HG02870 (cell line): Measurements from ENCODE around the gene CAMP.

Experiments used
- ATAC-seq: cut with Tn5 transposase; IDR thresholded peaks from one replicate; pipeline ENCODE4 v1.9.1; 2021; ENCODE audit warnings: mild to moderate bottlenecking, moderate library complexity; ENCODE audit not compliant: unreplicated experiment

CAMP gene

DNA sequence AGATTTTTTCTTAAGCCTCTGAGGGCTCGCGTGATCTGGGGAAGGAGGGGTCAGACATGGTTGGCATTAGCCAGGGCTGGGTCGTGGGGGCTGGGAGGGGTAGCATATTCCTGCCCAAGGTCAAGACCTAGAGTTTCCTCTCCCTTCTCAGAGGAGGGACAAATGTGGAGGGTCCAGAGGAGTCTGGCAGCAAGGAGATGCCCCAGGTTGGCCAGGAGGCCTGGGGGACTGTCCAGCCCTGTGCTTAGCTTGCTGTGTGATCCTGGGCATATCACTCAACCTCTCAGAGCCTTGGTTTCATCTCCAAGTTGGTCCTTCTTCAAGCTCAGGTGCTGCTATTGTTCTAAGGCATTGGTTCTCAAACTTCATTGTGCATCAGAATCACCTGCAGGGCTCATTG is 9.1 kb upstream of the CAMP start:
- ATAC-seq = no peak

DNA sequence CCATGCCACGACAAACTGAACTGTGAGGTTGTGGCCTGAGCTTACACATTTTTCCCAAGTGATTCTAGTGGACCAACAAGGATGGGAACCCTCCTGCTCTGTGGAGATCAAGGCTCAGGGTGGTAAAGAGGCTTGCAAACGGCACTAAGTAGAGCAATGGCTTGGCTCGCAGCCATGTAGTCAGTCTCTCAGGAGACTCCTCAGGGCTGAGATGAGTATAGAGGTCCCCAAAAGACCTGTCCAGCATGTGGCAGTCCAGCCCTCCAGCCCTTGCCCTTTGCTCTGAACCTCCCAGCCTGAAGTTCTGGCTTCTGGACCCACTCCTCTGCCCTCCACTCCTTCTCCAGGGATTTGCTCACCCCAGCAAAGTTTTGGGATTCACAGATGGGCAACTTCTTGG is 8.3 kb upstream of the CAMP start:
- ATAC-seq = no peak

DNA sequence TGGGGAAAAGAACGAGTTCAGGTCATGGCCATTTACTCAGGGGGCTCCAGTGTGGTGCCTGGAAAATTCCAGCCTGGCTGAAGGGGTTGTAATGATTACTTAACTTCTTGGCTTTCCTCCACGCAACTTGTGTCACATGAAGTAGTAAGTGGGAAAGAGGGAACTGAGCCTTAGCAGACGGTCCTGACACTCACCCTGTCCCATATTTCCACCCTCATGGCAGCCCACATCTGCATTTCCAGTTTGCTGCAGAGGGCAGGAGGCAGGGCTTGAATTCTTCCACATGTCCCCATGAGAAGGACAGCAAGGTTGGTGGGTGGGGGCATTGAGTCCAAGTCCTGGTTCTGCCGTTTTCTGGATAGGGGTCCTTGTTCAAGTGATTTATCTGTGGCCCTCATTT is 7.8 kb upstream of the CAMP start:
- ATAC-seq = no peak

DNA sequence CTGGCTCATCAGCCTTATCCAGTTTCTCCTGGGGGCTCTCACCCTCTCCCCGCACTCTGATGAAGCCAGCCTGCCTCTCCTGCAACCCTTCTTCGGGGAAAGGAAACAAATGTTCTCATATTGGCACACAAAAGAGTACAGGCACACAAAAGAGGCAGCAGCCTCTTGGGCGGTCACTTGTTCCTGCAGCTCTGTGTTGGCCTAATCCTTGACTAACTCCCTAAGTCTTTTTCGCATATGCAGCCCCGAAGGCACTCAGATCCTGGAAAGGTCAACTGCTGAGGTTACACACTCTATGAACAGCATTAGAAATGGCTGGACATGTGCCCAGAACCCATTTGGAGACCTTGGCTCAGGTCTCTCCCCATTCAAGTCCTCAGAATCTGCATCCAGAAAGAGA is 7.4 kb upstream of the CAMP start:
- no peak for ATAC-seq

DNA sequence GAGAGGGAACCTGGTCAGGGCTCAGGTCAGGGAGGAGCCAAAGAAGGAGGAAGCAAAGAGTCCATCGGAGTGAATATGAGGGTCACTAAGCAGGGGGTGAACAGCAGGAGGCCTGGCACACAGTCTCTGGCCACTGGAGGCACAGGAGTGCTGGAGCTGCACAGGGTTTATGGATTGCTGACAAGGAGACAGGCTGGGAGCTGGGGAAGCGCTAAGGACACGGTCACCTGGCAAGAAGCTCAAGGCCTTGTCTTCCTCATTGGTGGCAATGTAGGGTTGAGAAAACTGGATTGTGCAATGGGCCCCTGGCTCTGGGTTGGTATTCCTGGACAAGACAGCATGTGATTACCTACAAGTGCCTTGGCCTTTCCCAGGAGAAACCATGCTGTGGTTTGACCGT is 5.8 kb upstream of the CAMP start:
- ATAC-seq = no peak

DNA sequence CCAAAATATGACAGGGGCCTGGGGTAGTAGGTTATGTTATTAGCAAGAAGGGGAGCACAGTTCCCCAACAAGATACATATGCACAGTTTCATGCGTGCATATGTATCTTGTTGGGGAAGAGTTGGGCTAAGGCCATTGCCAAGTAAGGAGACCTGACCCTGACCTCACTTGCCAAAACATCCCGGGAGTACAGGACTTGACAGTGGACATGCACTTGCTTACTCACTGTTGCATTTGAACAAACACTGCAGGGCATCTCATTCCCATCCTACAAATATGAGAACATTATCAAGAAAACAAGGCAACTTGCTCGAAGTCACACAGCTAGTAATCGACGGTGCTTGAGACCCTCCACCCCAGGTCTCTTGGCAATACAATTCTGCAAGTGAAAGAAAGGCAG is 4.8 kb upstream of the CAMP start:
- ATAC-seq = no peak

DNA sequence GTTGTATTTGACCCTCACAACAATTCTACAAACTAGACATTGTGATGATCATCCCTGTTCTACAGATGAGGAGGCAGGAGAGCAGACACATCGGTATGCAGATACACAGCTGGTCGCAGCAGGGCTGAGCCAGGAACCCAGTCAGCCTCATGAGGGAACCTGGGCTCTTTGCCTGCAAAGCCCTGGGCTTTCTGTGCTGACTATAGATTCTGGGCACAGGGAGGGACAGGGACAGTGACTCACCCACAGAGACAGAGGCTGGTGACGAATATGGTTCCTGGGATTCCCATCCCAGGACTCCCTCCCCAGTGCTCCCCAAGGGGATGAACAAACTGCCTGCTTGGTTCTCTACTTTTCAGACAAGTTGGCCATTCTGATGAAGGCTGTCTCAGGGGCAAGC is 3.8 kb upstream of the CAMP start:
- ATAC-seq = no peak

DNA sequence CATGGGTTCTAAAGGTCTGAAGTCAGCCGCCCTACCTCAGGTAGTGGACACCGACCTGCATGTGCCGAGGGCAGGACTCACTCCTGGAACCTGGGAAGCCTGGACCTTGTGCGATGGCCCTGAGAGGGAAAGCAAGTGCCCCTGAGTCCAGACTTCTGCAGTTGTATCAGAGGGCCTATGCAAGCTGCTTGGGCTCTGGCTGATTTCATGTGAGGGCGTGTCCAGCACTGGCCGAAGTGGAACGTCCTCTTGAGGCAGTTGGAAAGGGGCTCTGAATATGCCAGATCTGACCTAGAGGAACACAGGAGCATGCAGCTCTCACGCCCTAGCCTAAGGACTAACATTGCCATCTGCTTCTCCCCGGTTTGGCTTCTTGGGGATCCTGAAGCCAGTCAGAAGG is 2.5 kb upstream of the CAMP start:
- ATAC-seq = no peak

DNA sequence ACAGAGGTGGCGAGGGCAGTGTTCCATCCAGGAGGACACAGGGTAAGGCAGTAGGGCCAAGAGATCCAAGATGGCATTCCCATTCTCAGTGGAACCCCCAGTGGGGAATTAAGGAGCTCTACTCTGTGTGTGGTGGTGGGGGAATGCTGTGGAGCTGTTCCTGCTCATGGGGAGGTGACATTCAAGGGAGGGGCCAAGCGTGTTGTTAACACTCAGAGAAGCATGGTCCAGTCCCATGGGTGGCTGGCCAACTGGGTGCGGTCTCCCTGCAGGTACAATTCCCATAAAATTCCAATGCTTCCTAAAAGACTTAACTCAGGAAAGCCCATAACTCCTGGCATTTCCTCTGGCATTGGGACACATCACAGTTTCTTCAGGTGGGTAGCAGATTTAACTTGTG is 2.3 kb downstream of the CAMP start:
- ATAC-seq = no peak

DNA sequence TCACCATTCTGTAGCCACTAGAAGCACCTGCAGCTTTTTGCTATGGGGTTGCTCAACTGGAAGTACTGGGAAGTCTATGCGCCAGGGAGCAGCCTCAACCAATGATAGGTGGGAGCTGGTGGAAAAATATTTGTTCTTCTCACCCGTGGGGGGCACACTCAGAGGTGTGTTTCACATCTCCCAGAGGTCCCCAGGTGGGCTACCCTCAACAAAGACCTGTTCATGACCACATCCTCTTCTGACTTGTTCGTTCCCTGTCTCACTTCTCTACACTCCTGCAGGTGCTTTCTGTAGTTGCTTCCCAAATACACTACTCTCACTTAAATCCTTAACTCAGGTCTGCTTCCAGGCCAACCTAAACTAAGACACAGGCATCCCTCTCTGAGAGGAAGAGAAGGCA is 3.6 kb downstream of the CAMP start:
- ATAC-seq = no peak

DNA sequence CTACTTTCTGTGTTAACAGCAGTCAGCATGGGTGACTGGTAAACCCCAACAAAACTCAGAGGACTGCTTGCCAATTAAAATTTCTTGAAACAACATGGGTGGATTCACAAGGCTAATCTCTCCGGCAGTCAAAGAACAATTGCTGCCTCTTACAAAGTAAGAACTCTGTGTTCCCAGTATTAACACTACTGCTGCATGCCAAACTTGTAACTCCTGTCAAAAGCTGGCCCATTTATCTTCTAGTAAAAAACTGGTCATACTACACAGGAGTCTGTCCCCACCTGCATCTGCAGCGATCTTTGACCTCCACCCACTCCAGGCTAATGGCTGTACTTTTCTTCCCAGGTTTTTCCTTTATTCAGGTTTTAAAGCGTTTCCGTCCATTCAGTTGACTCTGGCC is 8.9 kb downstream of the CAMP start:
- ATAC-seq = no peak

DNA sequence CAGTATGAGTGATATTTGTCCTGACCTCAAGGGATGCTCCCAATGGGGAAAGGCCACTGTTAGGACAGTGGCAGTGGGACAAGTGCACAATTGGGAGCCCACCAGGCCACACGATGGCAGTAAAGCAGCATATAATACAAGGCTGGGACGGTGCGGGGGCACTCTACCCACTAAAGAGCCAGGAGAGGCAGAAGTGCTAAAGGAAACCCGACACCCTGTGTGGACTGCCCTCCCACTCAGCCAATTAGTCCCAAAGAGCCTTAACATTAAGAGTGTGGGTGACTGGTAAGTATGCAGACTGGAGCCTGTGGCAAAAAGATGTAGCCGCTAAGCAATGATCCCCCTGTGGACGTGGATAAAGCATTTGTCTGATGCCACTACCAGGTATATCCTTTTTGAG is 9.4 kb downstream of the CAMP start:
- peak; percentile 59 for ATAC-seq

DNA sequence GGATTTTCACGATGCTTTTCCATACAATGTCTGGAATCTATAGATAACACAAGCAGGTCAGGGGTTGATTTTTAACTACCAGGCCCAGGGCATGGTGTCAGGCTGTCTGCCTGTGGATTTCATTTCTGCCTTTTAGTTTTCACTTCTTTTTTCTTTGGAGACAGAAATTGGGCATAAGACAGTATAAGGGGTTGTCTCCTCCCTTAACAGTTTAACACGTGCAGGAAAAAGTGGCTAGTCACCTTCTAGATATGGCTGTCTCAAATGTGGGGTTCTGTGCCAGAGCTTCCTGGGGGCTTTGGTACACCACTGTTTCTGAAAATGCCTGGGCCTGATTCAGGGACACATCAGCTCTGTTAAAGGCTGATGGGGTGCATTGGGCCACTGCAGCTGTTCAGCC is 10.2 kb downstream of the CAMP start:
- no peak for ATAC-seq

DNA sequence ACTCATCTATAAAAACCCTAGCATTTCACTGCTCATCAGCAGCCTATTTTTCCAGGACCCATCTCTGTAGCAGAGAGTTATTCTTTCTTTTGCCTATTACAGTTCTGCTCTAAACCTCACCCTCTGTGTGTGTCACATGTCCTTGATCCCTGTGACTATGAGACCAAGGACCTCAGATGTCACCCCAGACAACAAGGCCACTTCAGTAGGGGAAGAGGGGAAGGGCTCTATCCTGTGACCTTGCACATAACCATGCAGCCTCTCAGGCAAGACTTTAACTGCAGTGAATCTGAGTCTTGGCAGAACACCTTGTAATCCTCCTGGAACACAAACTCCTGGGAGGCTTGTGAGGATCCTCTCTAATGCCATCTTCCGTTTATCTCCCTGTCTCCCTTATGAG is 13.2 kb downstream of the CAMP start:
- no peak for ATAC-seq

DNA sequence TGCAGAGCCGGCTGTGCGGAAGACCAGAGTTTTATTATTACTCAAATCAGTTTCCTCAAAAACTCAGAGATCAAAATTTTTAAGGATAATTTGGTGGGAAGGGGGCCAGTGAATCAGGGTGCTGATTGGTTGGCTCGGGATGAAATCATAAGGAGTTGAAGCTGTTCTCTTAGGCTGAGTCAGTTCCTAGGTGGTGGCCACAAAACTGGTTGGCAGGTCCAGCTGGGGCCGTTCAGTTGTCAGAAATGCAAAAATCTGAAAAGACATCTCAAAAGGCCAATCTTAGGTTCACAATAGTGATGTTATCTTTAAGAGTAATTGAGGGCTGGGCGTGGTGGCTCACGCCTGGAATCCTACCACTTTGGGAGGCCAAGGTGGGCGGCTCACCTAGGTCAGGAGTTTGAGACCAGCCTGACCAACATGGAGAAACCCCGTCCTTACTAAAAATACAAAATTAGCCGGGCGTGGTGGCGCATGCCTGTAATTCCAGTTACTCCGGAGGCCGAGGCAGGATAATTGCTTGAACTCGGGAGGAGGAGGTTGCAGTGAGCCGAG is 15.3 kb downstream of the CAMP start:
- no peak for ATAC-seq

DNA sequence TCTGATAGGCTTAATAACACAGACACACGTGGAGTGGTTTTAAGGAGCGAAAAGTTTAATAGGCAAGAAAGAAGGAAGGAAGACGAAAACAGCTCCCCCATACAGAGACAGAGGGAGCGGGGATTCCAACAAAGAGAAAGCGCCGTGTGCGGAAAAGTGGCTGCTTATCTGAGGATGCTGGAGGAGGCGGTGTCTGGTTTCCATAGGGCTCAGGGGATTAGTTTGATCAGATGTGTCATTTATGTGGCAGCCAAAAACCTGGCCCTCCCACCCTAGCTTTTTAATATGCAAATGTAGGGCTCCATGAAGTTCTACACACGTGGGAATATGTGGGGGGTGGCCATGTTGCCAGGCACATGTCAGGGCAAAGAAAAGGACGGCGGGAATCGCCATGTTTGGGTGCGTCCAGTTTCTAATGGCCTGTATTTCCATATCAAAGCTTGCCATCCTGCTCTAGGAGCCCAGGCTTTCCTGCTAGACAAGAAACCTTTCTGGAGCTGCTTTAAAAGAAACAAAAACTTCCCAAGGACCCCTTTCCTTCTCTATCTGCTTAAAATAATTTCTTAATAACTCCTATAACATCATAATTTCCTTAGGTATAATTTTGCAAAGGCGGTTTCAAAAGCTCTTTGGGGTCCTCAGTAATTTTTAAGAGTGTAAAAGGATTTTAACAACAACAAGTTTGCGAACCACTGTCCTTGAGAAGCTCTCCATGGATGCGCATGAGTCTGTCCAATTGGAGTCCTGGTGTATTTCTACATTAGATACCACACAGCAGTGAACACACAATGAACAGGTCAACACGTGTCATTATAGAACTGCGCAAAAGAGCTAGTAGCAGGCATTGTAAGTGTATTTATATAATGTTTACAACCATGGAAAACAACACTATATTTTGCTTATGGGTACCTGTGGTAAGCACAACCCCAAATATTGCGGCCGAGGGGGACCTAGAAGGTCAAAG is 17.0 kb downstream of the CAMP start:
- ATAC-seq = no peak

DNA sequence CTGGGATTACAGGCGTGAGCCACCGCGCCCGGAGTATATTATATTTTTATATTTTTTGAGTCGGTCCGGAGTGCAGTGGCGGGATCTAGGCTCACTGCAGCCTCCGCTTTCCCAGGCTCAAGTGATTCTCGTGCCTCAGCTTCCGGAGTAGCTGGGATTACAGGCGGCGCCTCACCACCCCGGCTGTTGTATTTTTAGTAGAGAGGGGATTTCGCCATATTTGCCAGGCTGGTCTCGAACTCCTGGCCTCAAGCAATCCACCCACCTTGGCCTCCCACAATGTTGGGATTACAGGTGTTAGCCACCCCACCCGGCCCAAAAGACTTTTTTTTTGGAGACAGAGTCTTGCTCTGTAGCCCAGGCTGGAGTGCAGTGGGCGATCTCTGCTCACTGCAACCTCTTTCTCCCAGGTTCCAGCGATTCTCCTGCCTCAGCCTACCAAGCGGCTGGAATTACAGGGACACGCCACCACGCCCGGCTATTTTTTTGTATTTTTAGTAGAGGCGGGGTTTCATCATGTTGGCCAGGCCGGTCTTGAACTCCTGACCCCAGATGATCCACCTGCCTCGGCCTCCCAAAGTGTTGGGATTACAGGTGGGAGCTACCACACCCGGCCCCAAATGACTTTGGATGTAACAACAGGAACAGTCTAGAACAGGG is 18.6 kb downstream of the CAMP start:
- no peak for ATAC-seq

DNA sequence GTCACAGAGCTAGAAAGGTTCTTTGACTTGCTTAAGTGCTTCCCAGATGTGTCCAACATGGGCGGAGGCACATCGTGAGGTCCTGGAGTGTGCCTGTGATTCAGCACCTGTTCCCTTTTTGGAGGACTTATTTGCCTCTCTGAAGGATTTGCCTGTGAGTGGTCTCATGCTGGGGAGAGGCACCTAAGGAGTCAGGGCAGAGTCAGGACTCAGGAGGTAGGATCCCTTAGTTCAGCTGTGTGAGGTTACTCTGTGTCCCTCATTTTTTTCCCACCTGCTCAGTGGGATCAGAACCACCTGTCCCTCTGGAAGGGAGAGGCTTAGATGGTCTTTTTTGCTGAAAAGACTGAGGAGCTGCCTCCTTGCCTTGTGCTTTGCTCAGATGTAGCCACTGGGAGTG is 20.6 kb downstream of the CAMP start:
- ATAC-seq = no peak

DNA sequence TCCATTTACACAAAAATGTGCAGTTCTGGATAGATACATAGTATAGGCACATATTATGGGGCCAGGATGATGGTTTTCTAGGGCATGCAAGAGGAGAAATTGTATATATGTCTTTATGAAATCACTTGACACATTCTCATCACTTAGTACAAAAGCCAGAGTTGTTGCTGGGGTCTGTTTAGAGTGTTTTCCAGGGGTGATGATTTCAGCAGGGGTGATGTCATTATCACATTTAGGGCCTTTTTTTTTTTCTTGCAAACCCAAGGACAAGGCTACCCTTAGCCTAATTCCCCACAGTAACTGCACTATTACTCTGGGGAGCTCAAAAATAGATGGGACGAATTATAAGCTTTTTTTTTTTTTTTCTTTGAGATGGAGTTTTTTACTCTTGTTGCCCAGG is 21.2 kb downstream of the CAMP start:
- no peak for ATAC-seq

DNA sequence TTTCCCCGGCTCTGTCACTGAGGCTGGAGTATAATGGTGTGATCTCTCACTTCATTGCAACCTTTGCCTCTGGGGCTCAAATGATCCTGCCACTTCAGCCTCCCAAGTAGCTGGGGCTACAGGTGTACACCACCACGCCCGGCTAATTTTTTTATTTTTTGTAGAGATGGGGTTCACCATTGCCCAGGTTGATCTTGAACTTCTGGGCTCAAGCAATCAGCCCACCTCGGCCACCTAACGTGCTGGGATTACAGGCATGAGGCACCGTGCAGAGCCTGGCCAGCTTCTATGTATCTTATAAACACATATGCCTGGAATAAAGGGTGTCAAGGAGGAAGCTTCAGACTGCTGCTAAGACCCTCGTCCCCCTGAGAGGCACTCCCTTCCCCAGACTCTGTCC is 21.8 kb downstream of the CAMP start:
- ATAC-seq = no peak

DNA sequence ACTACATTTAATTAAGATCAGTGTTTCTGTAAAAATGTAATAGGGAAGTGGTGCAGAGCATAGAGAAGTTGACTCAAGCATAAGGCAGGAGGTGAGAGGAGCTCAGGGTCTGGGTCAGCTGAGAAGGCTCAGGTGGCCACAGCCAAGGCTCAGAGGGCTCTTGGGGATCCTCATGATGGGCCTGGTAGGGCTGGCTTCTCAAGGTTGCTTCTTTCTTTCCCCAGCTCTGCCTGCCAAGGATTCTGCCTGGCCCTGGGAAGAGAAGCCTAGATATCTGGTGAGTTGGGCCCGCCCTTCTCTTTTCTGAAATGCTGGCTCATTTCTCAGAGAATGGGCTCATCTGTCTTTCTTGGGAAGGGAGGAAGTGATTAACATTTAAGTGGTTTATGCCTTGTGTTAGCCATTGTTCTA is 24.1 kb downstream of the CAMP start:
- no peak for ATAC-seq
